SK-N-SH (cell line): ENCODE data around the gene TLX2. TPM values are rescaled to one million over a fixed set of nuclear protein-coding genes. Genes with fewer than 3 reads are reported as not detected.

Experiments
- CTCF ChIA-PET: fragments of 300-600, 350-600 bp; formaldehyde crosslinking; extraction: SDS; loops from one replicate; lab custom pipeline; 2021; lab: Yijun Ruan, JAX
- POLR2A ChIA-PET: fragments of 350-600 bp; sonication (Branson Sonifier 250); formaldehyde crosslinking; extraction: SDS; loops from one replicate; lab custom pipeline; 2020; ENCODE audit warnings: antibody characterized with exemption, inconsistent platforms; lab: Yijun Ruan, JAX
- DNase-seq: peaks from one replicate; pipeline ENCODE4 v3.0.0; 2012
- H2AFZ ChIP-seq: fragments of 200-600 bp; sonication (generic); 2 replicates; pipeline ENCODE4 v1.8.1; 2016; ENCODE audit warnings: antibody characterized with exemption, mild to moderate bottlenecking, low read depth
- H3F3A ChIP-seq: fragments of 200-600 bp; sonication (generic); replicated peaks from 2 replicates; pipeline ENCODE3; 2016; ENCODE audit warnings: antibody characterized with exemption, mild to moderate bottlenecking; ENCODE audit not compliant: insufficient read depth
- H3K27ac ChIP-seq, 2 experiments: fragments of 200-500 bp in 1 of 2; fragments of 200-600 bp in 1 of 2; sonication (Bioruptor generic) in 1 of 2; sonication (generic), shearing (Covaris generic) in 1 of 2; 2 replicates each; pipeline versions ENCODE4 v1.5.1 to v1.6.1; 2014 to 2016; ENCODE audit warnings: low read depth in 2 of 2, inconsistent platforms in 1 of 2, low read length in 1 of 2, mild to moderate bottlenecking in 1 of 2, mixed read lengths in 1 of 2
- H3K27me3 ChIP-seq: fragments of 200-600 bp; sonication (generic), shearing (Covaris generic); 2 replicates; pipeline ENCODE4 v1.6.1; 2016; ENCODE audit warnings: mixed run types; ENCODE audit not compliant: insufficient read depth
- H3K36me3 ChIP-seq, 2 experiments: fragments of 200-500 bp in 1 of 2; fragments of 200-600 bp in 1 of 2; sonication (Bioruptor generic) in 1 of 2; sonication (generic) in 1 of 2; replicated peaks in 1 of 2; 2 replicates each; pipeline versions ENCODE3 to v1.5.1; 2014 to 2016; ENCODE audit warnings: low read length in 1 of 2, mild to moderate bottlenecking in 1 of 2; ENCODE audit not compliant: insufficient read depth in 2 of 2, control insufficient read depth in 1 of 2
- H3K4me1 ChIP-seq, 2 experiments: fragments of 200-500 bp in 1 of 2; fragments of 200-600 bp in 1 of 2; sonication (Bioruptor generic) in 1 of 2; sonication (generic), shearing (Covaris generic) in 1 of 2; 2 replicates each; pipeline versions ENCODE4 v1.5.1 to v1.6.1; 2014 to 2016; ENCODE audit warnings: low read depth in 1 of 2, low read length in 1 of 2, mixed run types in 1 of 2; ENCODE audit not compliant: insufficient read depth in 2 of 2, control insufficient read depth in 1 of 2
- H3K4me2 ChIP-seq: fragments of 200-600 bp; sonication (generic), shearing (Covaris generic); 2 replicates; pipeline ENCODE4 v1.6.1; 2017; ENCODE audit warnings: mixed run types
- H3K4me3 ChIP-seq, 2 experiments: fragments of 200-500 bp in 1 of 2; fragments of 200-600 bp in 1 of 2; sonication (Bioruptor generic) in 1 of 2; sonication (generic), shearing (Covaris generic) in 1 of 2; 2 replicates each; pipeline versions ENCODE4 v1.5.1 to v1.8.1; 2014 to 2016; ENCODE audit warnings: low read depth in 2 of 2, inconsistent platforms in 1 of 2, low read length in 1 of 2, mild to moderate bottlenecking in 1 of 2, mixed read lengths in 1 of 2, moderate library complexity in 1 of 2
- H3K79me2 ChIP-seq: fragments of 200-600 bp; sonication (generic); 2 replicates; pipeline ENCODE4 v1.8.1; 2017; ENCODE audit warnings: mild to moderate bottlenecking; ENCODE audit not compliant: insufficient read depth
- H3K9ac ChIP-seq: fragments of 200-600 bp; sonication (generic); 2 replicates; pipeline ENCODE4 v1.6.1; 2017; ENCODE audit warnings: mixed run types
- H3K9me2 ChIP-seq: fragments of 200-600 bp; sonication (generic); 2 replicates; pipeline ENCODE4 v1.6.1; 2017; ENCODE audit warnings: mixed run types
- H3K9me3 ChIP-seq: fragments of 200-600 bp; sonication (generic); 2 replicates; pipeline ENCODE4 v1.6.1; 2017; ENCODE audit warnings: mixed run types, mild to moderate bottlenecking, moderate library complexity
- H4K20me1 ChIP-seq: fragments of 200-600 bp; sonication (generic); 2 replicates; pipeline ENCODE4 v1.6.1; 2017; ENCODE audit warnings: mild to moderate bottlenecking, mixed run types; ENCODE audit not compliant: insufficient read depth
- FOXM1 ChIP-seq: IDR thresholded peaks from 2 replicates; pipeline ENCODE4 v1.4.0; 2012; ENCODE audit warnings: low read depth, mild to moderate bottlenecking
- GABPA ChIP-seq: IDR thresholded peaks from 2 replicates; pipeline ENCODE4 v1.4.0; 2012; ENCODE audit warnings: low read depth, mild to moderate bottlenecking
- NFIC ChIP-seq: IDR thresholded peaks from 2 replicates; pipeline ENCODE4 v1.4.0; 2012; ENCODE audit warnings: borderline replicate concordance
- NRF1 ChIP-seq: IDR thresholded peaks from 2 replicates; pipeline ENCODE4 v1.6.1; 2012; ENCODE audit warnings: low read depth, mild to moderate bottlenecking, low read length
- RAD21 ChIP-seq: IDR thresholded peaks from 2 replicates; pipeline ENCODE4 v1.6.1; 2012; ENCODE audit warnings: mild to moderate bottlenecking, low read length
- RXRA ChIP-seq: IDR thresholded peaks from 2 replicates; pipeline ENCODE4 v1.4.0; 2012; ENCODE audit warnings: low read depth, mild to moderate bottlenecking, borderline replicate concordance
- SIN3A ChIP-seq: IDR thresholded peaks from 2 replicates; pipeline ENCODE4 v1.6.1; 2012; ENCODE audit warnings: low read depth, mild to moderate bottlenecking, low read length, moderate library complexity, borderline replicate concordance
- SMC3 ChIP-seq: IDR thresholded peaks from 2 replicates; pipeline ENCODE4 v1.6.1; 2012; ENCODE audit warnings: low read depth, low read length, improper control_type of control experiment
- TAF1 ChIP-seq: IDR thresholded peaks from 2 replicates; pipeline ENCODE4 v1.6.1; 2012; ENCODE audit warnings: low read depth, mild to moderate bottlenecking, low read length, moderate library complexity, borderline replicate concordance
- TCF12 ChIP-seq: IDR thresholded peaks from 2 replicates; pipeline ENCODE4 v1.4.0; 2012
- USF2 ChIP-seq: fragments of 150-350 bp; IDR thresholded peaks from 2 replicates; pipeline ENCODE4 v1.6.1; 2017; ENCODE audit warnings: antibody characterized with exemption, low read length, low read depth, borderline replicate concordance
- ZBTB33 ChIP-seq: IDR thresholded peaks from 2 replicates; pipeline ENCODE4 v1.4.0; 2012; ENCODE audit warnings: low read depth, borderline replicate concordance
- WGBS: methylation state at CpG from one replicate; pipeline ENCODE4 v1.1.6; 2017; ENCODE audit warnings: low lambda C conversion rate; 5-methylcytosine and 5-hydroxymethylcytosine counted together
- polyA plus RNA-seq, 3 experiments: library from polyadenylated mRNA; depleted of rRNA; stranded (reverse); fragments of >200 nt; gene quantifications; 2 replicates each; pipeline ENCODE4 v1.2.3, GENCODE V29; 2012
- TF ChIP-seq, protein P1 (sequence below): IDR thresholded peaks from 2 replicates; pipeline ENCODE4 v1.4.0; 2012; ENCODE audit warnings: low read depth, borderline replicate concordance
- TF ChIP-seq, protein P2 (sequence below): fragments of 200-600 bp; sonication (generic); IDR thresholded peaks from 2 replicates; pipeline ENCODE4 v1.6.1; 2017; ENCODE audit warnings: antibody characterized with exemption, mild to moderate bottlenecking, moderate library complexity

TLX2 gene
- polyA plus RNA-seq, 1 of the 3 experiments (the other 2 are of a cell fraction): 24.5 TPM

- Histone ChIP-seq H3F3A (no peaks in the 10 kb centered on the region), H3K27me3 (no peaks in the 10 kb centered on the region), H3K36me3 (peaks cover 6 to 16% of the 10 kb centered on the region in 2 experiments), H3K79me2 (peaks cover 49% of the 10 kb centered on the region), H3K9me2 (no peaks in the 10 kb centered on the region), H2AFZ (no peak overlapping the region), H3K4me2 (no peak overlapping the region), H3K4me3 (no peak overlapping the region), H3K9me3 (no peaks in the 10 kb centered on the region), H3K27ac (no peak overlapping the region), H3K9ac (no peak overlapping the region), H4K20me1 (no peaks in the 10 kb centered on the region)
- CTCF ChIA-PET: interaction anchor here (7.5 kb wide), 1 partner anchor 101 kb away, joined by 116 read pairs; no protein-coding TSS in a partner anchor
- POLR2A ChIA-PET: no interaction called here
- no peak for DNase-seq
- TF ChIP-seq, protein P1, sequence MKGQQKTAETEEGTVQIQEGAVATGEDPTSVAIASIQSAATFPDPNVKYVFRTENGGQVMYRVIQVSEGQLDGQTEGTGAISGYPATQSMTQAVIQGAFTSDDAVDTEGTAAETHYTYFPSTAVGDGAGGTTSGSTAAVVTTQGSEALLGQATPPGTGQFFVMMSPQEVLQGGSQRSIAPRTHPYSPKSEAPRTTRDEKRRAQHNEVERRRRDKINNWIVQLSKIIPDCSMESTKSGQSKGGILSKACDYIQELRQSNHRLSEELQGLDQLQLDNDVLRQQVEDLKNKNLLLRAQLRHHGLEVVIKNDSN: no peak
- TF ChIP-seq RXRA (no peak), RAD21 (no peak), TCF12 (no peak), SIN3A (no peak), ZBTB33 (no peak), NRF1 (no peak), NFIC (no peak), SMC3 (no peak), FOXM1 (no peak), TAF1 (no peak), GABPA (no peak), USF2 (no peak)
- TF ChIP-seq, protein P2, sequence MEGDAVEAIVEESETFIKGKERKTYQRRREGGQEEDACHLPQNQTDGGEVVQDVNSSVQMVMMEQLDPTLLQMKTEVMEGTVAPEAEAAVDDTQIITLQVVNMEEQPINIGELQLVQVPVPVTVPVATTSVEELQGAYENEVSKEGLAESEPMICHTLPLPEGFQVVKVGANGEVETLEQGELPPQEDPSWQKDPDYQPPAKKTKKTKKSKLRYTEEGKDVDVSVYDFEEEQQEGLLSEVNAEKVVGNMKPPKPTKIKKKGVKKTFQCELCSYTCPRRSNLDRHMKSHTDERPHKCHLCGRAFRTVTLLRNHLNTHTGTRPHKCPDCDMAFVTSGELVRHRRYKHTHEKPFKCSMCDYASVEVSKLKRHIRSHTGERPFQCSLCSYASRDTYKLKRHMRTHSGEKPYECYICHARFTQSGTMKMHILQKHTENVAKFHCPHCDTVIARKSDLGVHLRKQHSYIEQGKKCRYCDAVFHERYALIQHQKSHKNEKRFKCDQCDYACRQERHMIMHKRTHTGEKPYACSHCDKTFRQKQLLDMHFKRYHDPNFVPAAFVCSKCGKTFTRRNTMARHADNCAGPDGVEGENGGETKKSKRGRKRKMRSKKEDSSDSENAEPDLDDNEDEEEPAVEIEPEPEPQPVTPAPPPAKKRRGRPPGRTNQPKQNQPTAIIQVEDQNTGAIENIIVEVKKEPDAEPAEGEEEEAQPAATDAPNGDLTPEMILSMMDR: no peak
- TF ChIP-seq, all 33 proteins: peak for 0
- peaks cover 7 to 11% of the 10 kb centered on the region in 2 experiments; a peak in 3 of 4 replicates for H3K4me1 ChIP-seq
- 100% methylated on average over 2 of the region's 2 CpGs for WGBS
These were observed 28.1 kb upstream of the TLX2 start for GRCh38 chr2:74486141-74486540.
